Measurements from ENCODE around the gene BNIP3. TPM values are rescaled to one million over a fixed set of nuclear protein-coding genes. Genes with fewer than 3 reads are reported as not detected.
"Not testable (repeated sequence)": the region's sequence is repeated elsewhere in the genome, so short reads cannot be mapped to it uniquely, and the experiment has no call there.

BNIP3 gene
- total RNA-seq, 1 experiment from 2014 or later, result 37.5 TPM

- H3K4me3 ChIP-seq (replicated peaks in 1 of 2; ENCODE audit: low read depth in 1 of 2, low read length in 2 of 2); H3K27me3 ChIP-seq (ENCODE audit: insufficient read depth, low read length); ATAC-seq; H3K4me1 ChIP-seq (ENCODE audit: control insufficient read depth in 1 of 2, insufficient read depth in 2 of 2, low read length in 2 of 2); BruUV-seq (replicated peaks); H3K79me2 ChIP-seq (ENCODE audit: insufficient read depth, low read length); H3K9me2 ChIP-seq (ENCODE audit: insufficient read depth); RAD21 ChIA-PET (ENCODE audit: low non-redundant PET in 1 of 2, low total read pairs in 2 of 2, uncharacterized antibody in 2 of 2, unreplicated experiment in 2 of 2); H2AFZ ChIP-seq (ENCODE audit: low read depth, low read length, poor library complexity, severe bottlenecking); H3K4me2 ChIP-seq (ENCODE audit: low read length); intact Hi-C loops (cut with micrococcal nuclease); H3K9ac ChIP-seq (ENCODE audit: low read length); H3K27ac ChIP-seq (ENCODE audit: low read depth, low read length); H3K9me3 ChIP-seq (ENCODE audit: control insufficient read depth in 1 of 2, insufficient read depth in 1 of 2, low read depth in 1 of 2, low read length in 2 of 2); DNase-seq (ENCODE audit: low read depth, low spot score); POLR2A ChIA-PET; H3K36me3 ChIP-seq (ENCODE audit: control insufficient read depth in 1 of 2, insufficient read depth in 2 of 2, low read length in 2 of 2); CTCF ChIA-PET; H4K20me1 ChIP-seq (ENCODE audit: insufficient read depth): not testable (repeated sequence)
These were observed 5.1 kb upstream of the BNIP3 start for GRCh38 chr10:131986851-131987250.

DNA sequence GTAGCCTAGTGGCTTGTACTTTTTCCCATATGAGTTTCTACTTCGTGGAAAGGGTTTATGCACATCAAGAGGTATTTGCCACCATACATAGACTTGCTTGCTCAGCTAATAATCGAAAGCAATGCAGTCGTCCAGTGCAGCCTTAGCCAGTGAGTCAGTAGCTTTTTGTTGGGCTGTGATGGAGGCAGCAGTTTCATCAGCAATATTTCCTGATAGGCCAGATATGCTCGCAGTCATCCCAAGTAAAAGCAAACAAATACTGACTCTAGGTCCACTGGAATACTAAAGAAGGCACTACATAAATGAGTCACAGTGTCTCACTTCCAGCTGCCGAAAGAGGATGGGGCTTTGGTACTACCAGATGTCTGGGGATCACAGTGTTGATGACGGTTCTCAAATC is 2.1 kb upstream of the BNIP3 start:
- no peaks in the 10 kb centered on the region; a peak in 1 of 4 replicates for H3K36me3 ChIP-seq (ENCODE audit: control insufficient read depth in 1 of 2, insufficient read depth in 2 of 2, low read length in 2 of 2)
- no peak for ATAC-seq
- TF ChIP-seq, protein P1, sequence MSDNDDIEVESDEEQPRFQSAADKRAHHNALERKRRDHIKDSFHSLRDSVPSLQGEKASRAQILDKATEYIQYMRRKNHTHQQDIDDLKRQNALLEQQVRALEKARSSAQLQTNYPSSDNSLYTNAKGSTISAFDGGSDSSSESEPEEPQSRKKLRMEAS (IDR thresholded peaks at IDR 0.05), result no peak
- no peak for DNase-seq (ENCODE audit: low read depth, low spot score)
- POLR2A ChIA-PET, result no interaction called here
- no peaks in the 10 kb centered on the region for H3K9me3 ChIP-seq (ENCODE audit: control insufficient read depth in 1 of 2, insufficient read depth in 1 of 2, low read depth in 1 of 2, low read length in 2 of 2)
- no peak overlapping the region for H2AFZ ChIP-seq (ENCODE audit: low read depth, low read length, poor library complexity, severe bottlenecking)
- BruUV-seq (replicated peaks), result no TSS peak
- no peaks in the 10 kb centered on the region for H3K27me3 ChIP-seq (ENCODE audit: insufficient read depth, low read length)
- H3K4me2 ChIP-seq (ENCODE audit: low read length), result no peak overlapping the region
- H3K9me2 ChIP-seq (ENCODE audit: insufficient read depth), result no peaks in the 10 kb centered on the region
- intact Hi-C loops (cut with micrococcal nuclease), result no loop called here
- H3K27ac ChIP-seq (ENCODE audit: low read depth, low read length), result no peak overlapping the region
- H4K20me1 ChIP-seq (ENCODE audit: insufficient read depth), result no peaks in the 10 kb centered on the region
- RAD21 ChIA-PET (ENCODE audit: low non-redundant PET in 1 of 2, low total read pairs in 2 of 2, uncharacterized antibody in 2 of 2, unreplicated experiment in 2 of 2), result no interaction called here
- H3K4me1 ChIP-seq (ENCODE audit: control insufficient read depth in 1 of 2, insufficient read depth in 2 of 2, low read length in 2 of 2), result peaks cover 0 to 5% of the 10 kb centered on the region in 2 experiments; a peak in 2 of 4 replicates
- peaks cover 19% of the 10 kb centered on the region for H3K79me2 ChIP-seq (ENCODE audit: insufficient read depth, low read length)
- CTCF ChIA-PET, result interaction anchor here (1.4 kb wide), 1 partner anchor 39 kb away, joined by 3 read pairs; no protein-coding TSS in a partner anchor
- no peak overlapping the region for H3K9ac ChIP-seq (ENCODE audit: low read length)
- H3K4me3 ChIP-seq (replicated peaks in 1 of 2; ENCODE audit: low read depth in 1 of 2, low read length in 2 of 2), result no peak overlapping the region

DNA sequence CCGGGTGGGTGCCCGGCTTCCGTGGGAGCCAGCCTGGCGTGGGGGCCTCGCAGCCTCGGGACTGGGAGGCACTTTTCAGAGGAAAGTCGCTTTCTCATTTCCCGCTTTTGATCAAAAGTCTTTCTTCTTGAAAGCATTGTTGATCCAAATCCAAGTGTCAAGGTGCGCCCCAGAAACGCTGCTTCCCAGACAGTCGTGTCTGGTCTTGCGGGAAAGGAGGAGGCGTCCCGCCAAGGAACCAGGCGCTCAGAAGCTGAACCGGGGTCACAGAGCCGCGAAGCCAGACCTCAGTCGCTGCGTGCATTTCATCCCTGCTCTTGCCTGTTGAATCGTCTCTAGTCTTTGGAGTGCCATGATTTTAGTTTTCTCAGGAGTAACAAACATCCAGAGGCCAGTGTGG is 1.1 kb upstream of the BNIP3 start:
- POLR2A ChIA-PET, result no interaction called here
- H3K4me1 ChIP-seq (ENCODE audit: control insufficient read depth in 1 of 2, insufficient read depth in 2 of 2, low read length in 2 of 2), result peaks cover 0 to 5% of the 10 kb centered on the region in 2 experiments; a peak in 2 of 4 replicates
- no peak overlapping the region for H2AFZ ChIP-seq (ENCODE audit: low read depth, low read length, poor library complexity, severe bottlenecking)
- DNase-seq (ENCODE audit: low read depth, low spot score) (no peak), ATAC-seq (no peak)
- BruUV-seq (replicated peaks), result no TSS peak
- no peaks in the 10 kb centered on the region; a peak in 1 of 4 replicates for H3K36me3 ChIP-seq (ENCODE audit: control insufficient read depth in 1 of 2, insufficient read depth in 2 of 2, low read length in 2 of 2)
- CTCF ChIA-PET, result interaction anchor here (1.4 kb wide), 1 partner anchor 40 kb away, joined by 3 read pairs; no protein-coding TSS in a partner anchor
- intact Hi-C loops (cut with micrococcal nuclease), result no loop called here
- RAD21 ChIA-PET (ENCODE audit: low non-redundant PET in 1 of 2, low total read pairs in 2 of 2, uncharacterized antibody in 2 of 2, unreplicated experiment in 2 of 2), result no interaction called here
- no peak overlapping the region for H3K9ac ChIP-seq (ENCODE audit: low read length)
- H3K27ac ChIP-seq (ENCODE audit: low read depth, low read length), result no peak overlapping the region
- H3K9me3 ChIP-seq (ENCODE audit: control insufficient read depth in 1 of 2, insufficient read depth in 1 of 2, low read depth in 1 of 2, low read length in 2 of 2), result no peaks in the 10 kb centered on the region
- TF ChIP-seq EZH2phosphoT487 (IDR thresholded peaks at IDR 0.05; ENCODE audit: borderline replicate concordance), result no peak
- H3K4me3 ChIP-seq (replicated peaks in 1 of 2; ENCODE audit: low read depth in 1 of 2, low read length in 2 of 2), result no peak overlapping the region
- H3K4me2 ChIP-seq (ENCODE audit: low read length), result no peak overlapping the region
- H3K9me2 ChIP-seq (ENCODE audit: insufficient read depth), result no peaks in the 10 kb centered on the region
- H3K27me3 ChIP-seq (ENCODE audit: insufficient read depth, low read length), result no peaks in the 10 kb centered on the region
- H3K79me2 ChIP-seq (ENCODE audit: insufficient read depth, low read length), result peaks cover 27% of the 10 kb centered on the region
- H4K20me1 ChIP-seq (ENCODE audit: insufficient read depth), result no peaks in the 10 kb centered on the region

All from HCT116 (cell line).